Measurements from ENCODE around the gene SYCE1. TPM values are rescaled to one million over a fixed set of nuclear protein-coding genes. Genes with fewer than 3 reads are reported as not detected.
"Not testable (repeated sequence)": the region's sequence is repeated elsewhere in the genome, so short reads cannot be mapped to it uniquely, and the experiment has no call there.

Gene SYCE1
- total and polyA plus RNA-seq, 4 donors = 0.33 to 5.4 (median 2.1) TPM; not detected in 1

GRCh38 chr10:133544506-133544905, 20.9 kb downstream of the SYCE1 start (continued):
- TF ChIP-seq FOXA1 (IDR thresholded peaks at IDR 0.05) = no peak
- TF ChIP-seq YY1 (IDR thresholded peaks at IDR 0.05) = no peak
- TF ChIP-seq RXRA (IDR thresholded peaks at IDR 0.05) = no peak

GRCh38 chr10:133541441-133541975, 23.9 kb downstream of the SYCE1 start:
- not testable (repeated sequence) for H3K9ac ChIP-seq (ENCODE audit: low read depth in 1 of 2, low read length in 2 of 2); H3K27me3 ChIP-seq (ENCODE audit: control insufficient read depth in 4 of 4, insufficient read depth in 4 of 4, low read length in 3 of 4); DNase-seq (ENCODE audit: low spot score); H3K4me3 ChIP-seq (ENCODE audit: low read depth in 1 of 3, low read length in 3 of 3); H3K4me1 ChIP-seq (ENCODE audit: control insufficient read depth in 4 of 4, insufficient read depth in 4 of 4, low read length in 3 of 4); H3K27ac ChIP-seq (ENCODE audit: low read depth in 1 of 2, low read length in 2 of 2); H3K9me3 ChIP-seq (ENCODE audit: control insufficient read depth in 4 of 4, low read length in 3 of 4)
- H3K36me3 ChIP-seq (ENCODE audit: control insufficient read depth in 4 of 4, insufficient read depth in 3 of 4, low read depth in 1 of 4, low read length in 3 of 4) = peaks cover 4 to 20% (median 16%) of the 10 kb centered on the region in 4 donors
- 31% methylated on average over 6 of the region's 6 CpGs for WGBS

GRCh38 chr10:133537546-133538545, 27.5 kb downstream of the SYCE1 start:
- H3K27ac ChIP-seq (ENCODE audit: low read depth in 1 of 2, low read length in 2 of 2) = no peak overlapping the region
- H3K9me3 ChIP-seq (ENCODE audit: control insufficient read depth in 4 of 4, low read length in 3 of 4) = no peaks in the 10 kb centered on the region
- H3K4me1 ChIP-seq (ENCODE audit: control insufficient read depth in 4 of 4, insufficient read depth in 4 of 4, low read length in 3 of 4) = peaks cover 0 to 2% (median 0%) of the 10 kb centered on the region in 4 donors
- H3K9ac ChIP-seq (ENCODE audit: low read depth in 1 of 2, low read length in 2 of 2) = no peak overlapping the region
- no peak for DNase-seq (ENCODE audit: low spot score)
- H3K36me3 ChIP-seq (ENCODE audit: control insufficient read depth in 4 of 4, insufficient read depth in 3 of 4, low read depth in 1 of 4, low read length in 3 of 4) = peaks cover 10 to 28% (median 22%) of the 10 kb centered on the region in 4 donors
- 52% methylated on average over 4 of the region's 4 CpGs for WGBS
- no peaks in the 10 kb centered on the region for H3K27me3 ChIP-seq (ENCODE audit: control insufficient read depth in 4 of 4, insufficient read depth in 4 of 4, low read length in 3 of 4)
- no peak overlapping the region for H3K4me3 ChIP-seq (ENCODE audit: low read depth in 1 of 3, low read length in 3 of 3)
- TF ChIP-seq SP1 (IDR thresholded peaks at IDR 0.05) = no peak
- no peak for TF ChIP-seq HNF4G (IDR thresholded peaks at IDR 0.05)
- TF ChIP-seq RXRA (IDR thresholded peaks at IDR 0.05) = no peak
- no peak for TF ChIP-seq JUND (IDR thresholded peaks at IDR 0.05)
- no peak for TF ChIP-seq HNF4A (conservative IDR thresholded peaks at IDR 0.05)
- no peak for TF ChIP-seq REST (IDR thresholded peaks at IDR 0.05)
- TF ChIP-seq CTCF (IDR thresholded peaks at IDR 0.05; ENCODE audit: low read depth, low read length, missing input control) = no peak
- no peak for TF ChIP-seq MAX (IDR thresholded peaks at IDR 0.05)
- no peak for TF ChIP-seq ATF3 (IDR thresholded peaks at IDR 0.05)
- TF ChIP-seq YY1 (IDR thresholded peaks at IDR 0.05) = no peak
- no peak for TF ChIP-seq ZBTB33 (IDR thresholded peaks at IDR 0.05)
- TF ChIP-seq NR2F2 (IDR thresholded peaks at IDR 0.05) = no peak
- TF ChIP-seq TAF1 (conservative IDR thresholded peaks at IDR 0.05) = no peak

Data from liver (tissue), 9 donors.